ENCODE measurements around the gene ADAMTSL5. TPM values are rescaled to one million over a fixed set of nuclear protein-coding genes. Genes with fewer than 3 reads are reported as not detected.

Gene ADAMTSL5
- polyA plus RNA-seq, 1 donor from 2014 or later = not detected

DNA sequence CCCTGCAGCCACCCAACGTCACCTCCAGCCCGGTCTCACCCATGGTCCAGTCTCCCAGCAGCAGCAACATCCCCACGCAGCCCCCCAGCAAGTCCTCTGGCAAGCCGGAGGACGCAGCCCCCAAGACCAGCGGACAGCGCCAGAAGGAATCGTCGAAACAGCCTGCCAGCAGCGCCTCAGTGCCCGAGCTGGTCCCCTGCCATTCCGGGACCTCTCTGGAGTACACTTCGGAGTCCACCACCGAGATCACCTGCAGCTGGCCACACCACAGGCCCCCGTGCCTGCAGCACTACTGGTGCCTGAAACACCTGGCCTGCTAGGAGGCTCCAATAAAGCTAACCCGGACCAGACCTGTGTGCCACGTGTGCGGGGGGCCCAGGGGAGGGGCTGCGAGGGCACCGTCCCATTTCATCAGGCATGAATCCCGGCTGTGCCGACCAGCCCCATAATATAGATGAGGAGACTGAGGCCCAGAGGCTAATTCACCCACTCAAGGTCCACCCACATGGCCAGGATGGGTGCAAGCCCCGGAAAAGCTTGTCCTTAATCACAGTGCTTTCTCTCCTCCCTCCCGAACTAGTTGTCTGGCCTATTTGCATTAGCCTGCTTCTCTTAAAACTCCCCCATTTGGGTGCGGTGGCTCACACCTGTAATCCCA, 15.1 kb downstream of the ADAMTSL5 start:
- no peak overlapping the region for H3K4me2 ChIP-seq (ENCODE audit: low read length)
- H3K9ac ChIP-seq (ENCODE audit: low read length) = no peak overlapping the region
- H3K27me3 ChIP-seq (ENCODE audit: insufficient read depth, low read depth, low read length) = no peaks in the 10 kb centered on the region
- H3K79me2 ChIP-seq (replicated peaks; ENCODE audit: insufficient read depth, low read length) = no peaks in the 10 kb centered on the region
- H3K9me3 ChIP-seq (ENCODE audit: low read length) = no peaks in the 10 kb centered on the region
- H3K36me3 ChIP-seq (ENCODE audit: insufficient read depth, low read length) = no peaks in the 10 kb centered on the region
- H4K20me1 ChIP-seq (ENCODE audit: insufficient read depth) = no peaks in the 10 kb centered on the region
- H3K9me2 ChIP-seq (ENCODE audit: insufficient read depth, low read length) = no peaks in the 10 kb centered on the region
- TF ChIP-seq RAD21 (conservative IDR thresholded peaks at IDR 0.05) (no peak), SMC3 (conservative IDR thresholded peaks at IDR 0.05; ENCODE audit: poor library complexity) (no peak), MXI1 (conservative IDR thresholded peaks at IDR 0.05; ENCODE audit: poor library complexity, severe bottlenecking) (no peak), EP300 (conservative IDR thresholded peaks at IDR 0.05; ENCODE audit: poor library complexity, severe bottlenecking) (no peak), POLR2AphosphoS5 (IDR thresholded peaks at IDR 0.05) (no peak), TAF1 (IDR thresholded peaks at IDR 0.05; ENCODE audit: low read depth) (no peak), EZH2 (IDR thresholded peaks at IDR 0.05; ENCODE audit: borderline replicate concordance, insufficient read depth, low read length, poor library complexity, severe bottlenecking) (no peak)
- TF ChIP-seq, protein P1, sequence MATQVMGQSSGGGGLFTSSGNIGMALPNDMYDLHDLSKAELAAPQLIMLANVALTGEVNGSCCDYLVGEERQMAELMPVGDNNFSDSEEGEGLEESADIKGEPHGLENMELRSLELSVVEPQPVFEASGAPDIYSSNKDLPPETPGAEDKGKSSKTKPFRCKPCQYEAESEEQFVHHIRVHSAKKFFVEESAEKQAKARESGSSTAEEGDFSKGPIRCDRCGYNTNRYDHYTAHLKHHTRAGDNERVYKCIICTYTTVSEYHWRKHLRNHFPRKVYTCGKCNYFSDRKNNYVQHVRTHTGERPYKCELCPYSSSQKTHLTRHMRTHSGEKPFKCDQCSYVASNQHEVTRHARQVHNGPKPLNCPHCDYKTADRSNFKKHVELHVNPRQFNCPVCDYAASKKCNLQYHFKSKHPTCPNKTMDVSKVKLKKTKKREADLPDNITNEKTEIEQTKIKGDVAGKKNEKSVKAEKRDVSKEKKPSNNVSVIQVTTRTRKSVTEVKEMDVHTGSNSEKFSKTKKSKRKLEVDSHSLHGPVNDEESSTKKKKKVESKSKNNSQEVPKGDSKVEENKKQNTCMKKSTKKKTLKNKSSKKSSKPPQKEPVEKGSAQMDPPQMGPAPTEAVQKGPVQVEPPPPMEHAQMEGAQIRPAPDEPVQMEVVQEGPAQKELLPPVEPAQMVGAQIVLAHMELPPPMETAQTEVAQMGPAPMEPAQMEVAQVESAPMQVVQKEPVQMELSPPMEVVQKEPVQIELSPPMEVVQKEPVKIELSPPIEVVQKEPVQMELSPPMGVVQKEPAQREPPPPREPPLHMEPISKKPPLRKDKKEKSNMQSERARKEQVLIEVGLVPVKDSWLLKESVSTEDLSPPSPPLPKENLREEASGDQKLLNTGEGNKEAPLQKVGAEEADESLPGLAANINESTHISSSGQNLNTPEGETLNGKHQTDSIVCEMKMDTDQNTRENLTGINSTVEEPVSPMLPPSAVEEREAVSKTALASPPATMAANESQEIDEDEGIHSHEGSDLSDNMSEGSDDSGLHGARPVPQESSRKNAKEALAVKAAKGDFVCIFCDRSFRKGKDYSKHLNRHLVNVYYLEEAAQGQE (IDR thresholded peaks at IDR 0.05; ENCODE audit: borderline replicate concordance) = no peak
- TF ChIP-seq, protein P2, sequence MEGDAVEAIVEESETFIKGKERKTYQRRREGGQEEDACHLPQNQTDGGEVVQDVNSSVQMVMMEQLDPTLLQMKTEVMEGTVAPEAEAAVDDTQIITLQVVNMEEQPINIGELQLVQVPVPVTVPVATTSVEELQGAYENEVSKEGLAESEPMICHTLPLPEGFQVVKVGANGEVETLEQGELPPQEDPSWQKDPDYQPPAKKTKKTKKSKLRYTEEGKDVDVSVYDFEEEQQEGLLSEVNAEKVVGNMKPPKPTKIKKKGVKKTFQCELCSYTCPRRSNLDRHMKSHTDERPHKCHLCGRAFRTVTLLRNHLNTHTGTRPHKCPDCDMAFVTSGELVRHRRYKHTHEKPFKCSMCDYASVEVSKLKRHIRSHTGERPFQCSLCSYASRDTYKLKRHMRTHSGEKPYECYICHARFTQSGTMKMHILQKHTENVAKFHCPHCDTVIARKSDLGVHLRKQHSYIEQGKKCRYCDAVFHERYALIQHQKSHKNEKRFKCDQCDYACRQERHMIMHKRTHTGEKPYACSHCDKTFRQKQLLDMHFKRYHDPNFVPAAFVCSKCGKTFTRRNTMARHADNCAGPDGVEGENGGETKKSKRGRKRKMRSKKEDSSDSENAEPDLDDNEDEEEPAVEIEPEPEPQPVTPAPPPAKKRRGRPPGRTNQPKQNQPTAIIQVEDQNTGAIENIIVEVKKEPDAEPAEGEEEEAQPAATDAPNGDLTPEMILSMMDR (IDR thresholded peaks at IDR 0.05; ENCODE audit: poor library complexity, severe bottlenecking) = no peak
- H3K4me3 ChIP-seq (ENCODE audit: low read length) = no peak overlapping the region
- no peaks in the 10 kb centered on the region for H3F3A ChIP-seq (ENCODE audit: insufficient read depth, low read length, poor library complexity, severe bottlenecking)
- H3K27ac ChIP-seq (ENCODE audit: low read length) = no peak overlapping the region
- no peak overlapping the region for H2AFZ ChIP-seq (ENCODE audit: low read depth, low read length)

DNA sequence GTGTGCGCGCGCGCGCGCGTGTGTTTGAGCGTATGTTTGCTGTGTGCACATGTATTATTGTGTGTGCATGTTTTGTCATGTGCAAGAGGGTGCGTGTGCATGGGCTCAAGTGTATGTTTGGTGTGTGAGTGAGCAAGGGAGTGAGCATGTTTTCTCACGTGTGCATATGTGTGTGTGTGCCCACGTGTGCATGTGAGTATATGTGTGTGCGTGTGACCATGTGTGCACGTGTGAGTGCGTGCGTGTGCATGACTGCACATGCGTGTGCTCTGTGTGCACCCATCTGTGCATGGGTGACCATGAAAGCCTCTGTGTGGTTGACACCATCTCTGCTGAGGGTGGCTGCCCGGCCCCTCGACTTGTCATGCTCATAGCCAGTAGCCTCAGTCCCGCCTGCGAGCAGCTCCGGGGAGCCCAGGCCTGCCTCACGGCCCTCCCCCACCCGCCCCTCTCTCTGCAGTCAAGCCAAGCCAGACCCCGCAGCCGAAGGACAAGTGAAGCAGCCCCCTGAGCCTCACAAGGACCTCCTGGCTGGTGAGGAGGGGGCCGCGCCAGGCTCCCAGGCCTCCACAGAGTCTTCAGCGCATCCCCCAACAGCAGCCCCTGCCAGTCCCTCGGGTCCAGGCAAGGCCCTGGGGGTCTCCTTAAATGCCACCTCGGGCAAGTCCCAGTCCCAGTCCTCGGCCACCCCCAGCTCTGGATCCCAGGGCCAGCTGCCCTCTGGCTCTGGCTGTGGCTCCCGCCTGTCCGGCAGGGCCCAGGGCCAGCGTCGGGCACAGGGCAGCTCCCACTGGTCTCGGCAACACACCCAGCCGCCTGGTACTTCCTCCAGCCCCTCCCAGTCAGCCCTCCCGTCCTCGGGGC, 15.9 kb downstream of the ADAMTSL5 start:
- no peaks in the 10 kb centered on the region for H3K36me3 ChIP-seq (ENCODE audit: insufficient read depth, low read length)
- no peak overlapping the region for H3K4me3 ChIP-seq (ENCODE audit: low read length)
- H3K27ac ChIP-seq (ENCODE audit: low read length) = no peak overlapping the region
- no peaks in the 10 kb centered on the region for H4K20me1 ChIP-seq (ENCODE audit: insufficient read depth)
- no peaks in the 10 kb centered on the region for H3K79me2 ChIP-seq (replicated peaks; ENCODE audit: insufficient read depth, low read length)
- H2AFZ ChIP-seq (ENCODE audit: low read depth, low read length) = no peak overlapping the region
- H3K9me3 ChIP-seq (ENCODE audit: low read length) = no peaks in the 10 kb centered on the region
- H3K9ac ChIP-seq (ENCODE audit: low read length) = no peak overlapping the region
- H3K4me2 ChIP-seq (ENCODE audit: low read length) = no peak overlapping the region
- no peaks in the 10 kb centered on the region for H3F3A ChIP-seq (ENCODE audit: insufficient read depth, low read length, poor library complexity, severe bottlenecking)
- no peaks in the 10 kb centered on the region for H3K27me3 ChIP-seq (ENCODE audit: insufficient read depth, low read depth, low read length)
- TF ChIP-seq SMC3 (conservative IDR thresholded peaks at IDR 0.05; ENCODE audit: poor library complexity) (no peak), EZH2 (IDR thresholded peaks at IDR 0.05; ENCODE audit: borderline replicate concordance, insufficient read depth, low read length, poor library complexity, severe bottlenecking) (no peak)
- TF ChIP-seq, protein P1 (IDR thresholded peaks at IDR 0.05; ENCODE audit: borderline replicate concordance) = no peak
- TF ChIP-seq, protein P2 (IDR thresholded peaks at IDR 0.05; ENCODE audit: poor library complexity, severe bottlenecking) = no peak
- H3K9me2 ChIP-seq (ENCODE audit: insufficient read depth, low read length) = no peaks in the 10 kb centered on the region

Measured in neural cell (in vitro differentiated cells).